ENCODE data around the gene STRN3.
"Not testable (repeated sequence)": the region's sequence is repeated elsewhere in the genome, so short reads cannot be mapped to it uniquely, and the experiment has no call there.

STRN3 gene

GRCh38 chr14:31026077-31026449 lies at the start of gene STRN3:
STRN3 (minus strand) TSS chr14:31026379; CDS start chr14:31026185, 194 bp downstream.
- no peak for DNase-seq (ENCODE audit: low read depth in 2 of 2)

DNA sequence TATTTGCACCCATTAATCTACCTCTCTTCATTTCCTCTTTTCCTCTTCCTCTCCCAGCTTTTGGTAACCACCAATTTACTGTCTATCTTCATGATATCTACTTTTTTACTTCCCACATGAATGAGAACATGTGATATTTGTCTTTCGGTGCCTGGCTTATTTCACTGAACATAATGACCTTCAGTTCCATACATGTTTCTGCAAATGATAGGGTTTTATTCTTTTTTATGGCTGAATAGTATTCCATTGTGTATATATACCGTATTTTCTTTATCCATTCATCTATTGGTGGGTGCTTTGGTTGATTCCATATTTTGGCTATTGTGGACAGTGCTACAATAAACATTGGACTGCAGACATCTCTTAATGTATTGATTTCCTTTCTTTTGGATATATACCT lies 49.0 kb upstream of the STRN3 start:
- no peak for DNase-seq (ENCODE audit: low read depth in 2 of 2)

GRCh38 chr14:31071151-31071550 lies 45.0 kb upstream of the STRN3 start:
- DNase-seq (ENCODE audit: low read depth in 2 of 2) = no peak

- DNase-seq (ENCODE audit: low read depth in 2 of 2) = no peak
Observed at GRCh38 chr14:31070431-31070830, 44.3 kb upstream of the STRN3 start.

DNA sequence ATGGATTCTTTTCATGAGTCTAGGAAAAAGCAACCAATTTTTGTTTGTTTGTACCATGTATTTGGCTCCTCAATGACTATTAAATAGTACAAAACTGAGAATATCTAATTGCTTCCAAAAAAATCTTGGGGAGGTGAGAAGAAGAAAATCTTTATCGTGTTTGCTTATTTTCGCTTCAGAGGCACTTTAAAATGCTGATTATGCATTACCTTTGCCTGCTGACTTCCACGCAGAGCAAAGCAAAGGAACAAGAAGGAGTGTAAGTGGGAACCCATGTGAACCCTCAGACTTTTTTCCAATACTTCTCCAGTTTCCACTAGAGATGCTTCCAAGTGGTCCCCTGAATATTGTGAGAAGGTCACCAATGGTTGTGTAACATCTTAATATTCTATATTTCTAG lies 43.2 kb upstream of the STRN3 start:
- no peak for DNase-seq (ENCODE audit: low read depth in 2 of 2)

DNA sequence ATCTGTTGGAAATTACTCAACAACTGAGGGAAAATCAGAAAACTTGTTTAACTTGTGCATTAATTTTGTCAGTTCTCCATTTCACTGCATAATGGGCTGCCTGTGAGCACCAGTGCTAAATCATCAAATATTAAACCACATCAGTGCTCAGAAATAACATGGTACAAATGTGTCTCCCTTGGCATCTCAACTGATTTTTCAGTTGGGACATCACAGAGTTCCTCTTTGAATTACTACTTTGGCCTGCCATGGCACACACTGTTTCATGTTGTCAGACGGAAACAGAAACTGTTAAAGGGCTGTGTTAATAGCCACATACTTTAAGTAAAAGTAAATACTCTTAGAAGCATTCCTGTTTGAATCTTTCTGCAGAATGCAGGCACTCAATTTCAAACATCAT lies 42.1 kb upstream of the STRN3 start:
- no peak for DNase-seq (ENCODE audit: low read depth in 2 of 2)

- DNase-seq (ENCODE audit: low read depth in 2 of 2) = not testable (repeated sequence)
Observed at GRCh38 chr14:31062908-31063307, 36.7 kb upstream of the STRN3 start.

DNA sequence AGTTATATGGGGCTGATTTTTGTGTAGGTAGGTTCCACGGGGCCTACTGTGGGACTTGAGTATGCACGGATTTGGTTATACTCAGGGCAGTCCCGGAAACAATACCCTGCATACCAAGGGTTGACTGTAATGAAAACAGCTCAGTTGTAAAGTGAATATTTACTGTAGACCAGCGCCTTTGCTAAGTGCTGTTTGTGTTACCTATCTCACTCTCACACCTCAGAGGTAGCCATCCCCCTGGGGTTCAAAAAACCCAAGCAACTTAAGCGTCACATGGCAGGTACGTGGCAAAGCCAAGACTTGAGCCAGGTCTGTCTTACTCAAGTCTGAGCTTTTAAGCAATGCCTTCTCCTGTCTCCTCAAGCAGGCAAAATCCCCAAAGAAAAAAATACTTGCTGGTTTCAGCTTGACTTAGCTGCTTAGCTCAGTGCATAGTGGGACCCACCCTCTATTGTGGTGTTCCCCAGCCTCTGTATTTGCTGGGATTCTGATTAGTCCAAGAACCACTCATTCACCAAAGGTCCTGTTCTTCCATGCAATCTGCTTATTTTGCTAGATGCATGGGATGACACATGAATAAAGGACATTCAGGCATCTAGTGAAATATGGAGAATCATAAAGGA lies 34.2 kb upstream of the STRN3 start:
- no peak for DNase-seq (ENCODE audit: low read depth in 2 of 2)

DNA sequence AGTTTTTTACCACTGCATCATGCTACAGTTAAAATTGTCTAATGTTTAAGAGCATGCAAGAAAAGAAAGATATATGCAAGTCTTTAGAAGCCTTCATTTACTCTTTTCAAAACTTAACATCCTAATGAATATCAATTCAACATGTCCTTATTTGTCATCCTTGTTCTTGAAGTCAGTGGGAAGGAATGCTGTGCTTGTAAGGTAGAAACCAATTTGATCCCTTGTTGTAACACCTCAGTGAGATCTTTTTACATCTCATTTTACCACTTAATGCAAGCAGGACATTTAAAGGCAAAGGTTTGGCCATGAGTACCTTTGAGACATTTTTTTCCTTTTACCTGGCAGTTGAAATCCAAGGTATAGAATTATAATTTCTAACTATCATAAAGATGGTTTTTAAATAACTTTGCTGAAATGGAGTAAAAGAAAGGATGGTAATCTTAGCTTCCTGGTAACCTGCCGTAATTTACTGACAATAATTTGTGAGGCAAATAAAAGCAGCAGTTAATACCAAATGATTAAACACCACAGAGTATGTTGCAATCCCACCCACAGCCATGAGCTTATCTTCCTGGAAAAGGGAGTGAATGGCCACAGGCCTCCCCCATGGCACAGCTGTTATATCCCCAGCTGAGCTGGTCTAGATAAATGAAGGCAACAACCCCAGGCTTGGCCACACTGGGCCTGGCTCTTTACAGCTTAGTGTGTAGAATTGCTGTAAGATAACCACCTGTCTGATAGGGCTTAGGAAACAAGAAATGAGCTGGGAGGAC lies 33.2 kb upstream of the STRN3 start:
- no peak for DNase-seq (ENCODE audit: low read depth in 2 of 2)

DNA sequence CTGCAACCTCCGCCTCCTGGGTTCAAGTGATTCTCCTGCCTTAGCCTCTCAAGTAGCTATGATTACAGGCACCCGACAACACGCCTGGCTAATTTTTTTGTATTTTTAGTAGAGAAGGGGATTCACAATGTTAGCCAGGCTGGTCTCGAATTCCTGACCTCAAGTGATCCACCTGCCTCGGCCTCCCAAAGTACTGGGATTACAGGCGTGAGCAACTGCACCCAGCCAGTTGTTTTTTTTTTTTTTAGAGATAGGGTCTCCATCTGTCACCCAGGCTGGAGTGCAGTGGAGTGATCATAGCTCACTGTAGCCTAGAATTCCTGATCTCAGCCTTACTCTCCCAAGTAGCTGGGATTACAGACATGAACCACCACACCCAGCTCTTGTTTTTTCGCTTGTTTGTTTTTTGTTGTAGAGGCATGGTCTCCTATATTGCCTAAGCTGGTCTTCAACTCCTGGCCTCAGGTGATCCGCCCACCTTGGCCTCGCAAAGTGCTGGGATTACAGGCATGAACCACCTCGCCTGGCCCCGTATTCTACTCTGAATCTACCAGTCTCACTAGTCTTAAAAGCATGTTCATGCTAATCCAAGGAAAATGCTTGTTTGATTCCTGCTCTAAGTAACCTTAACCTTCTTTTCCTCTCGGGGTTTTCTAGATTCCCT lies 31.7 kb upstream of the STRN3 start:
- no peak for DNase-seq (ENCODE audit: low read depth in 2 of 2)

DNA sequence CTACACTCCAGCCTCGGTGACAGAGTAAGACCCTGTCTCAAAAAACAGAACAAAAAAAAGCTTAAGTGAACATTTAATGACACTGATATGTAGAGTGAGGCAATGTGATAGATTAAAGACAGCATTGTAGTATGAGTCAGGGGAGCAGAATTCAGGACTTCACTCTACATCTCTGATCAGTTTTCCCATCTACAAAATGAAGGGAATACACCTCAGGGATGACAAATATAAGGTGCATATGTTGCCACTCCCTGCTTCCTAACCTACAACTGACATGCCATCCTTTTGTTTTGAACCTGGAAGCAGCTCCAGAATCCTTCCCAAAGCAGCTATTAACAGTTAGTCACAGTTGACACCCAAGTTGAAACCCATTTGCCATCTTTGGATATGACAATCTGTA lies 30.9 kb upstream of the STRN3 start:
- no peak for DNase-seq (ENCODE audit: low read depth in 2 of 2)

DNA sequence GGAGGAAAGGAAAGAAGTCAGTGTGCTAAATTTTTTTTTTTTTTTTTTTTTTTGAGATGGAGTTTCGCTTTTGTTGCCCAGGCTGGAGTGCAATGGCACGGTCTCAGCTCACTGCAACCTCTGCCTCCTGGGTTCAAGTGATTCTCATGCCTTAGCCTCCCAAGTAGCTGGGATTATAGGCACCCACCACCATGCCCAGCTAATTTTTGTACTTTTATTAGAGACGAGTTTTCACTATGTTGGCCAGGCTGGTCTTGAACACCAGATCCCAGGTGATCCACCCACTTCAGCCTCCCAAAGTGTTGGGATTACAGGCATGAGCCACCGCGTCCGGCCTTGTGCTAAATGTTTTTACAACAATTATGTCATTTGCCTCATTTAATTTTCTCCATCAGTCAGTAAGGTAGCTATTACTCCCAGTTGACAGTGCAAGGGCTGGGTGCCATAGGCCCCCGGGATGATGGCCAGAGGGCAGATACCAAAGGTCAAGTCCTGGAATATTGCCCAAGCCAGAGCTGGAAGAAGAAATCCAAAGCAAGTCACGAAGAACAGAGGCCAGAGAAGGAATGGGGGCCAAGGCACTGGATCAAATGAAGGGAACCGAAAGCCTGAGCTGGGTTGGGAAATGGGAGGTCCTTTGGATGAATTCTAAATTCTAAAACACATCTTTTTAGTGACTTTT lies 26.9 kb upstream of the STRN3 start:
- not testable (repeated sequence) for DNase-seq (ENCODE audit: low read depth in 2 of 2)

- no peak for DNase-seq (ENCODE audit: low read depth in 2 of 2)
Observed at GRCh38 chr14:31051511-31051910, 25.3 kb upstream of the STRN3 start.

DNA sequence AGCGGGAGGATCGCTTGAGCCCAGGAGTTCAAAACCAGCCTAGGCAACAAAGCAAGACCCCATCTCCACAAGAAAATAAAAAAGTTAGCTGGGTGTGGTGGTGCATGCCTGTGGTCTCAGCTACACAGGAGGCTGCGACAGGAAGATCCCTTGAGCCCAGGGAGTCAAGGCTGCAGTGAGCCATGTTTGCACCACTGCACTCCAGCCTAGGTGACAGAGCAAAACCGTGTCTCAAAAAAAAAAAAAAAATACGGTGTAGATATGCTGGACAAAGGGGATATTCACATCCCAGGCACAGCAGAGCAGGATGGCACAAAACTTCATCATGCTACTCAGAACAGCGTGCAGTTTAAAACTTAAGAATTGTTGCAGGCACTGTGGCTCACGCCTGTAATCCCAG lies 24.8 kb upstream of the STRN3 start:
- no peak for DNase-seq (ENCODE audit: low read depth in 2 of 2)

- DNase-seq (ENCODE audit: low read depth in 2 of 2) = no peak
Observed at GRCh38 chr14:31047503-31047902, 21.3 kb upstream of the STRN3 start.

DNA sequence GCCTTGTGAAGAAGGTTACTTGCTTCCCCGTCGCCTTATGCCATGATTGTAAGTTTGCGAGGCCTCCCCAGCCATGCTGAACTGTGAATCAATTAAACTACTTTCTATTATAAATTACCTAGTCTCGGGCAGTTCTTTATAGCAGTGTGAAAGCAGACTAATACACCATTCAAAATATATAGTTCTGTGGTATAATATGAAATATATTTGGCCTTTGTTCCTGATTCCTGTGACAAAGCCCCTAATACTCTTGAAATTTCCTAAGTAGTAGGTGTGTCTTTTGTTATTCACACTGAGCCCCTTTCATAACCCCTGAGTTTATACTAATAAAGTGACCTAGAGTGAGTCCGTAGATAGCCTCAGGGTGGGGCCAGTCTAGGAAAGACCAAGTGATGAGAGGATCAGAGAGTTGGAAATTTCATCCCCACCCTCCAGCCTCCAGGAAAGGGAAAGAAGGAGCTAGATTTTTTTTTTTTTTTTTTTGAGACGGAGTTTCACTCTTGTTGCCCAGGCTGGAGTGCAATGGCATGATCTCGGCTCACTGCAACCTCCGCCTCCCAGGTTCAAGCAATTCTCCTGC lies 19.4 kb upstream of the STRN3 start:
- DNase-seq (ENCODE audit: low read depth in 2 of 2) = no peak

- no peak for DNase-seq (ENCODE audit: low read depth in 2 of 2)
Observed at GRCh38 chr14:31043379-31043778, 17.2 kb upstream of the STRN3 start.

- not testable (repeated sequence) for DNase-seq (ENCODE audit: low read depth in 2 of 2)
Observed at GRCh38 chr14:31042893-31043292, 16.7 kb upstream of the STRN3 start.

GRCh38 chr14:31042300-31042699 lies 16.1 kb upstream of the STRN3 start:
- no peak for DNase-seq (ENCODE audit: low read depth in 2 of 2)

DNA sequence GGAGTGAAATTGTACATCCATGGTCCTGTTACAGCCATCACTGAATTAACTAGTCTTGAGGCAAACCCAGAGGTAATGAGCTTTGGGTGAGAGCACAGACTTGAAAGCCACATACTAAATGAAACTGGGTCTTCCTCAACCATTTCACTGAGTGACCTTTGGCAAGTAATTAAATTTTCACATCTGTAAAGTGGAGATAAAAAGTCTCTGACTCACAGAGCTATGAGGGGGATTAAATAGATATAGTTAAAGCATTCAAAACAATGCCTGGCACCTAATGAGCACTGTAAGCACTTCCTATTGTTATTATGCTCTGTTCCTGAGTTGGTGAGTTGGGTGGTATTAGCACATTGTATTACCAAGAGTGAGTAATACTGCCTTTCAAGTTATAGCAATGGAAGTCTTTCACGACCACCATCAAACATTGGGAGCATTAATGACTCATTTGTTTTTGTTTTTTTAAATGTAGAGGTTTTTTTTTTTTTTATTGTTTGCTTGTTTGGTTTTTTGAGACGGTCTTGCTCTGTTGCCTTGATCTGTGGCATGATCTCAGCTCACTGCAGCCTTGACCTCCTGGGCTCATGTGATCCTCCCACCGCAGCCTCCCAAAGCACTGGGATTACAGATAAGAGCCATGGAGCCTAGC lies 12.5 kb upstream of the STRN3 start:
- DNase-seq (ENCODE audit: low read depth in 2 of 2) = no peak

DNA sequence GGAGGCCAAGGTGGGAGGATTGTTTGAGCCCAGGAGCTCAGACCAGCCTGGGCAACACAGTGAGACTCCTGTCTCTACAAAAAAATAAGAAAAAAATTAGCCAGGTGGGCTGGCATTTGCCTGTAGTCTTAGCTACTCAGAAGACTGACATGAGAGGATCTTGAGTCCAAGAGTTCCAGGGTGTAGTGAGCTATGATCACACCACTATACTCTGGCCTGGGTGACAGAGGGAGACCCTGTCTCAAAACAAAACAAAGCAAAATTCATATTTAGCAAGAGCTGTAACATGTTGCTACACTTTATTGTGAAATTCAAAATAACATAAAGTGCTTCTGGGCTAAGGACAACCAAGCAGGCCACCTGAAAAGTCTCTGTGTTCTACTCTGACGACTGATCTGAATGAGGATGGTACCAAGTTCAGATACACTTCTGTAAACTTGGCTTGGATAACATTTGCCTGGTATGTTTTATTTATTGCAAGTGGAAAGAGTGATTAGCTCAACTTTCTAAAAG lies 11.6 kb upstream of the STRN3 start:
- DNase-seq (ENCODE audit: low read depth in 2 of 2) = no peak

Data from stimulated activated CD8-positive, alpha-beta memory T cell treated with anti-CD3 and anti-CD28 coated beads, Interleukin-2, amount 100 ng/mL, for 1 hour (primary cell).